Right atrium auricular region (tissue), 2 donors: ENCODE measurements around the gene MADCAM1. TPM values are rescaled to one million over a fixed set of nuclear protein-coding genes. Genes with fewer than 3 reads are reported as not detected.

Source experiments
- DNase-seq: peaks from one replicate; pipeline ENCODE4 v3.0.0-alpha.2; 2019; ENCODE audit warnings: low spot score
- H3K27ac ChIP-seq, 2 donors: fragments of 200-600 bp; sonication (generic); 1 replicate in 1 of 2; 2 replicates in 1 of 2; pipeline ENCODE4 v1.5.1; 2016 to 2019
- H3K27me3 ChIP-seq, 2 donors: fragments of 200-600 bp; sonication (generic); one replicate each; pipeline versions ENCODE4 v1.5.1 to v1.6.0; 2017 to 2019
- H3K36me3 ChIP-seq: fragments of 200-600 bp; sonication (generic); one replicate; pipeline ENCODE4 v1.5.1; 2016
- H3K4me1 ChIP-seq, 2 donors: fragments of 200-600 bp; sonication (generic); one replicate each; pipeline versions ENCODE4 v1.5.1 to v1.6.0; 2017 to 2019
- H3K4me3 ChIP-seq, 2 donors: fragments of 200-600 bp; sonication (generic); 1 replicate in 1 of 2; 2 replicates in 1 of 2; pipeline ENCODE4 v1.5.1; 2017 to 2019; ENCODE audit warnings: mild to moderate bottlenecking in 1 of 2, moderate library complexity in 1 of 2
- H3K9me3 ChIP-seq, 2 donors: fragments of 200-600 bp; sonication (generic); one replicate each; pipeline ENCODE4 v1.5.1; 2019
- total RNA-seq, 2 donors: library from RNA; depleted of rRNA; stranded (reverse); fragments of >200 nt; gene quantifications; one replicate each; pipeline ENCODE4 v1.1.0, GENCODE V29; 2016
- TF ChIP-seq, protein P1 (sequence below), 2 donors: fragments of 200-600 bp; sonication (generic); IDR thresholded peaks; one replicate each; pipeline ENCODE4 v1.5.1; 2019; ENCODE audit warnings: antibody characterized with exemption in 2 of 2

The MADCAM1 gene
- total RNA-seq, 2 donors from 2014 or later = not detected

DNA sequence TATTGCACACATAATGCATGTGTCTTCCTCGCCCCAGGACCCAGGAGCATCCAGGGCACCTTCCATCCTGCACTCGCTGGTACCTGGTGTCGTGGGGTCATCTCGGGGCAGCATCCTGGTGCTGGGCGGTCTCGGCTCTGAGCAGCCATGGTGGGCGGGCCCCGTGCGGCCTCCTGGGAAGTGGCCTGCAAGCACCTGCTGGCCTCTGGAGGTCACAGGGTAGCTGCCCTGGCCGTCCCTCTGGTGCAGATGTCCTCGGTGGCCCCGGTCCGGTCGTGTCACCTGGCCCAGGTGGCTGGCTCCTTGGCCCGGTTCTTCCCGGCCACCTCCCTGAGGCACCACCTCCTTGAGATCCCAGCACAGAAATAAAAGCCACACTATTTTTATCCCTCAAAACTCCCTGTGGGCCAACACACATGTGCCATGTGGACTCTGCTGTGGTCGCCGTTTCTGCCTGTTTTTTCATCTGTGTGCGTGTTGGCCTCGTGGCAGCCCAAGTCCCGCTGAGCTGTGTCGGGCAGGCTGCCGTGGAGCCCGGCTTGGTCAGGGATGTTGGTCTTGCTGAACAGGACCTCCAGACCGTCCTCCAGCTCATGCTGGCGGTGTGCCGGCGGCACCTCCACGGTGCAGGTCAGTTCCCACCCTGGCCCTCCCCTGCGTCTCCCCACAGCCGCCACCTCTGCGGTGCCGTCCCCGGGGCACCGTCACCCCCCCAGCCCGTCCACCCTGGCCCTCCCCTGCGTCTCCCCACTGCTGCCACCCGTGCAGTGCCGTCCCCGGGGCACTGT is 42.5 kb downstream of the MADCAM1 start:
- H3K36me3 ChIP-seq = peaks cover 69% of the 10 kb centered on the region
- H3K9me3 ChIP-seq = no peaks in the 10 kb centered on the region
- DNase-seq = no peak

DNA sequence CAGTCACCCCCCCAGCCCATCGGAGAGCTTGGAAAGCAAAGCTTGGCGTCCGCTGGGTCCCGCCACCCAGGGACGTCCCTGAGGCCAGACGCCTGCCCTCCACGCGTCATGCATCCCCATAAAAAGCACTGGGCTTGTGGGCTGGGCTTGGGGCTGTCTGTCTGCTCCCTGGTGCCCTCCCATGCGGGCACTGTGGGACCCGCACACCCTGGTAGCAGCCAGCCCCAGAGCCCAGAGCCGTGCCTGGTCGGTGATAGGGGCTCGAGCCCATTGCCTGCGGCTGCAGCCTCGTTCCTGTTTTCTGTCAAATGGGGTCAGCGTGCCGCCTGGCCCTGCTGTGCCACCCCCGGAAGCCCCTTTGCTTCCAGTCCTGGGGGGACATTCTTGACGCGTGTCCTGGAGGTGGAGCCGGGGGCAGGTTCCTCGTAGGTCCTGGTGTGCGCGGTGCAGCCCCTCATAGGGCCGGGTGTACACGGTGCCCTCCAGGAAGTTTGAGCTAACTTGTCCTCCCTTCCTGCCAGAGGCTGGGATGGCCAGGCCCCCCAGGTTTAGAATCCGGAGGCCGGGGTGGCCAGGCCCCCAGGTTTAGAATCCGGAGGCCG is 43.2 kb downstream of the MADCAM1 start:
- Histone ChIP-seq H3K27ac (no peak overlapping the region), H3K9me3 (no peaks in the 10 kb centered on the region)
- no peak for DNase-seq

More for the DNA sequence above, 42.5 kb downstream of the MADCAM1 start:
- Histone ChIP-seq H3K4me3 (no peak overlapping the region), H3K27me3 (no peaks in the 10 kb centered on the region), H3K4me1 (peaks cover 0 to 17% of the 10 kb centered on the region in 2 donors), H3K27ac (no peak overlapping the region)
- TF ChIP-seq, protein P1, sequence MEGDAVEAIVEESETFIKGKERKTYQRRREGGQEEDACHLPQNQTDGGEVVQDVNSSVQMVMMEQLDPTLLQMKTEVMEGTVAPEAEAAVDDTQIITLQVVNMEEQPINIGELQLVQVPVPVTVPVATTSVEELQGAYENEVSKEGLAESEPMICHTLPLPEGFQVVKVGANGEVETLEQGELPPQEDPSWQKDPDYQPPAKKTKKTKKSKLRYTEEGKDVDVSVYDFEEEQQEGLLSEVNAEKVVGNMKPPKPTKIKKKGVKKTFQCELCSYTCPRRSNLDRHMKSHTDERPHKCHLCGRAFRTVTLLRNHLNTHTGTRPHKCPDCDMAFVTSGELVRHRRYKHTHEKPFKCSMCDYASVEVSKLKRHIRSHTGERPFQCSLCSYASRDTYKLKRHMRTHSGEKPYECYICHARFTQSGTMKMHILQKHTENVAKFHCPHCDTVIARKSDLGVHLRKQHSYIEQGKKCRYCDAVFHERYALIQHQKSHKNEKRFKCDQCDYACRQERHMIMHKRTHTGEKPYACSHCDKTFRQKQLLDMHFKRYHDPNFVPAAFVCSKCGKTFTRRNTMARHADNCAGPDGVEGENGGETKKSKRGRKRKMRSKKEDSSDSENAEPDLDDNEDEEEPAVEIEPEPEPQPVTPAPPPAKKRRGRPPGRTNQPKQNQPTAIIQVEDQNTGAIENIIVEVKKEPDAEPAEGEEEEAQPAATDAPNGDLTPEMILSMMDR (IDR thresholded peaks at IDR 0.05) = no peak

DNA sequence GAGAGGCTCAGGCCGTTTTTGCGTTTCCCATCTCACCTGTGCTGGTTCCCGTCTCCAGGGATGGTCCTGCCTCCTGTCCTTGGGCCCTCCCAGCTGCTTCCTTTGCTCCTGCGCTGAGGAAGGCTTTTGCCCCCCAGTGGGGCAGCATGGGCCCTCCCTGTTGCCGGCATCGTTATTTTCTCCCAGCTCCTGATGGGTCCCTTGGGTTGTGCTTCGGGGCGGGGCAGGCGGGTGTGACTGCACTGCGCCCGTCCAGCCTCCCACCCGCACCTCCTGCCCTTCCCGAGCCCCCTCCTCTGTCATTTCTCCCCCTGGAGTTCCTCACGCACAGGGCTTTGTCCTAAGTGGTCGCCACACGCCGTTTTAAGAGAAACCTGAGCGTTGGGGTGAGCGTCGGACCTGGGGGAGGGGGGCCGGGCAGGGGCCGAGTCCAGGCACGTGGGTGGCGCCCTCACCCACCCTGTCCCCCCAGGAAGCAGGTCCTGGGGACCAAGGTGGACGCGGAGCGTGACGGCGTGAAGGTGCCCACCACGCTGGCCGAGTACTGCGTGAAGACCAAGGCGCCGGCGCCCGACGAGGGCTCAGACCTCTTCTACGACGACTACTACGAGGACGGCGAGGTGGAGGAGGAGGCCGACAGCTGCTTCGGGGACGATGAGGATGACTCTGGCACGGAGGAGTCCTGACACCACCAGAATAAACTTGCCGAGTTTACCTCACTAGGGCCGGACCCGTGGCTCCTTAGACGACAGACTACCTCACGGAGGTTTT is 44.8 kb downstream of the MADCAM1 start:
- Histone ChIP-seq H3K9me3 (no peaks in the 10 kb centered on the region), H3K27me3 (no peaks in the 10 kb centered on the region), H3K36me3 (peaks cover 61% of the 10 kb centered on the region), H3K27ac (no peak overlapping the region), H3K4me3 (no peak overlapping the region), H3K4me1 (no peaks in the 10 kb centered on the region)
- DNase-seq = no peak
- TF ChIP-seq, protein P1 (IDR thresholded peaks at IDR 0.05) = no peak

More for the DNA sequence above, 43.2 kb downstream of the MADCAM1 start:
- Histone ChIP-seq H3K27me3 (no peaks in the 10 kb centered on the region), H3K4me3 (no peak overlapping the region), H3K4me1 (peaks cover 0 to 12% of the 10 kb centered on the region in 2 donors), H3K36me3 (peaks cover 69% of the 10 kb centered on the region)
- TF ChIP-seq, protein P1 (IDR thresholded peaks at IDR 0.05) = no peak

DNA sequence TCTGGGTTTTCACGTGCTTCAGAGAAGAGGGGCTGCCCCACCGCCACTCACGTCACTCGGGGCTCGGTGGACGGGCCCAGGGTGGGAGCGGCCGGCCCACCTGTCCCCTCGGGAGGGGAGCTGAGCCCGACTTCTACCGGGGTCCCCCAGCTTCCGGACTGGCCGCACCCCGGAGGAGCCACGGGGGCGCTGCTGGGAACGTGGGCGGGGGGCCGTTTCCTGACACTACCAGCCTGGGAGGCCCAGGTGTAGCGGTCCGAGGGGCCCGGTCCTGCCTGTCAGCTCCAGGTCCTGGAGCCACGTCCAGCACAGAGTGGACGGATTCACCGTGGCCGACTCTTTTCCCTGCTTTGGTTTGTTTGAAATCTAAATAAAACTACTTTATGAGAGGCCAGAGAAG is 45.4 kb downstream of the MADCAM1 start:
- H3K36me3 ChIP-seq = peaks cover 54% of the 10 kb centered on the region
- H3K4me3 ChIP-seq = no peak overlapping the region
- no peaks in the 10 kb centered on the region for H3K9me3 ChIP-seq
- no peaks in the 10 kb centered on the region for H3K27me3 ChIP-seq
- DNase-seq = no peak
- H3K27ac ChIP-seq = no peak overlapping the region
- H3K4me1 ChIP-seq = no peaks in the 10 kb centered on the region
- TF ChIP-seq, protein P1 (IDR thresholded peaks at IDR 0.05) = no peak

DNA sequence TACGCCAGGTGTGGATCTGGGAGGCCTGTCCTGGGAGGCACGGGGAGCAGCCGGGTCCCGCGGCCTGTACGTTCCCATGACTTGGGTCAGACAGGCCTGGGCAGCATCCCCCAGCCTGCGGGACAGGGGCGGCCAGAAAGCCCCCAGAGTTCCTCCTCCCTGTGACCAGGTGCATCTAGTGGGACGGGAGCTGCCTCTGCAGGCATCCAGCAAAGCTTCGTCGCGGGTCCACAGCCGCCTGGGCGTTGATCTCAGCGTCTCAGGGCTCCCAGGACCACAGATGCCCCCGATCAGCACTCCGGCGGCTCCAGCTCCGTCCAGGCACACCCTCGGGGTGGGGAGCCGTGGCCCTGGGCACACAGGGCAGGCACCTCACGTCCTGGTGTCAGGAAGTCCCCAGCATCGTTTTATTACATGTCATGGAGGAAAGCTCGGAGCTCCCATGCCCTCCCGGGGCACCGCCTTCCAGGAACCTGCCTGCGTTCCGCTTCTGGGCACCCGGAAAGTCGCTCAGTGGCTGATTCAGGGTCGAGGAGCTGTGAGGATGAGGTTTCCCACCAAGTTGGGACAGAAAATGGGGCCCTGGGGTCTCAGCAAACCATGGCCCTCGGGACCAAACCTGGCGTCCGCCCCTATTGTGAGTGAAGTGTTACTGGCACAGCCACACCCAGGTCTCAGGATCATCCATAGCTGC is 46.0 kb downstream of the MADCAM1 start:
- H3K27ac ChIP-seq = no peak overlapping the region
- DNase-seq = no peak

More for the DNA sequence above, 46.0 kb downstream of the MADCAM1 start:
- H3K27me3 ChIP-seq = no peaks in the 10 kb centered on the region
- no peak overlapping the region for H3K4me3 ChIP-seq
- H3K4me1 ChIP-seq = no peaks in the 10 kb centered on the region
- TF ChIP-seq, protein P1 (IDR thresholded peaks at IDR 0.05) = no peak
- H3K9me3 ChIP-seq = no peaks in the 10 kb centered on the region
- H3K36me3 ChIP-seq = peaks cover 48% of the 10 kb centered on the region
